Esophagus muscularis mucosa (tissue), 4 donors: ENCODE measurements around the gene TMEM82.

Experiments used
- EP300 ChIP-seq: sonication (generic); formaldehyde crosslinking; IDR thresholded peaks from one replicate; pipeline ENCODE4 v1.6.1; 2017; ENCODE audit warnings: antibody characterized with exemption
- POLR2A ChIP-seq: fragments of 450-650 bp; IDR thresholded peaks from one replicate; pipeline ENCODE4 v1.6.1; 2017; ENCODE audit warnings: antibody characterized with exemption, moderate library complexity, mild to moderate bottlenecking, low read depth
- POLR2AphosphoS5 ChIP-seq, 2 donors: sonication (generic); formaldehyde crosslinking; IDR thresholded peaks; one replicate each; pipeline ENCODE4 v1.6.1; 2017; ENCODE audit warnings: antibody characterized with exemption in 2 of 2
- TF ChIP-seq, protein P1 (sequence below), 3 experiments: fragments of 200-600 bp in 2 of 3; fragments of 450-650 bp in 1 of 3; sonication (generic) in 2 of 3; IDR thresholded peaks; one replicate each; pipeline ENCODE4 v1.5.1; 2017 to 2019; ENCODE audit warnings: antibody characterized with exemption in 3 of 3, mild to moderate bottlenecking in 2 of 3, moderate library complexity in 1 of 3

DNA sequence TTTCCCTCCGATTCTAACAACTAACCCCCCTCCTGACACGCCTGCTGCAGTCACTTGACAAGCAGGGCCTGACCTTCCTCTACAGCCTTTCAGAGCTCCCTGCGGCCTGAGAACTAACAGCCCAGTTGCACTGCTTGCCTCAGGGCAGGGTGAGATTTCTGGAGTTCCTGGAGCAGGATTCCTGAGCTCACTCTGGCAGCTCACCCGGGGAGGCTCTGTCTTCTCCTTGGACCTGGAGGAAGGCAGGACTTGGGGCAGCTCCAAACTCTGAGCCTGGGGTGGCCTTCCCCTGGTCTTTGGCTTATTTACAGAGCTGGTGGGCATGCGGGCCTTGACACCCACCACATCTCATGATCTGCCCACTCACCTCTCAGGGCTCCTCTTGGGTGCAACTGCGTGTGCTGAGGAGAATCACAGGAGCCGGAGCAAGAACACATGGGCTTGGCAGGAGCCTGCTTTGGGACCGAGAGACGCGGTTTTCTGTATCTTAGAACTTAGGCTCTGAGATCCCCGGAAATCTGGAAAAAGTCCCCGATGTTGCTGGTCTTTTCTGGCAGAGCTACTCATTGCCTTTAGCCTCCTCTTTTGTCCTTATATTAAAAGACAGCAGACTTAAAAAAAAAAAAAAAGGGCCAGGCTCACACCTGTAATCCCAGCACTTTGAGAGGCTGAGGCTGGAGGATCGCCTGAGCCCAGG, 19.3 kb upstream of the TMEM82 start:
- TF ChIP-seq EP300: no peak
- TF ChIP-seq, protein P1, sequence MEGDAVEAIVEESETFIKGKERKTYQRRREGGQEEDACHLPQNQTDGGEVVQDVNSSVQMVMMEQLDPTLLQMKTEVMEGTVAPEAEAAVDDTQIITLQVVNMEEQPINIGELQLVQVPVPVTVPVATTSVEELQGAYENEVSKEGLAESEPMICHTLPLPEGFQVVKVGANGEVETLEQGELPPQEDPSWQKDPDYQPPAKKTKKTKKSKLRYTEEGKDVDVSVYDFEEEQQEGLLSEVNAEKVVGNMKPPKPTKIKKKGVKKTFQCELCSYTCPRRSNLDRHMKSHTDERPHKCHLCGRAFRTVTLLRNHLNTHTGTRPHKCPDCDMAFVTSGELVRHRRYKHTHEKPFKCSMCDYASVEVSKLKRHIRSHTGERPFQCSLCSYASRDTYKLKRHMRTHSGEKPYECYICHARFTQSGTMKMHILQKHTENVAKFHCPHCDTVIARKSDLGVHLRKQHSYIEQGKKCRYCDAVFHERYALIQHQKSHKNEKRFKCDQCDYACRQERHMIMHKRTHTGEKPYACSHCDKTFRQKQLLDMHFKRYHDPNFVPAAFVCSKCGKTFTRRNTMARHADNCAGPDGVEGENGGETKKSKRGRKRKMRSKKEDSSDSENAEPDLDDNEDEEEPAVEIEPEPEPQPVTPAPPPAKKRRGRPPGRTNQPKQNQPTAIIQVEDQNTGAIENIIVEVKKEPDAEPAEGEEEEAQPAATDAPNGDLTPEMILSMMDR (IDR thresholded peaks at IDR 0.05): no peak
- no peak for TF ChIP-seq POLR2AphosphoS5 (IDR thresholded peaks at IDR 0.05)
- TF ChIP-seq POLR2A: no peak
